Peyer's patch (tissue), 4 donors: ENCODE data around the gene STK38L.

ENCODE experiments used
- POLR2A ChIP-seq, 2 donors: fragments of 450-650 bp; IDR thresholded peaks; one replicate each; pipeline ENCODE4 v1.5.1; 2017; ENCODE audit warnings: antibody characterized with exemption in 2 of 2, mild to moderate bottlenecking in 2 of 2, moderate library complexity in 2 of 2
- TF ChIP-seq, protein P1 (sequence below), 6 experiments: fragments of 450-650 bp in 4 of 6; fragments of 200-600 bp in 2 of 6; sonication (generic) in 1 of 6; IDR thresholded peaks; one replicate each; pipeline ENCODE4 v1.5.1; 2017 to 2019; ENCODE audit warnings: antibody characterized with exemption in 6 of 6, mild to moderate bottlenecking in 3 of 6, moderate library complexity in 1 of 6

DNA sequence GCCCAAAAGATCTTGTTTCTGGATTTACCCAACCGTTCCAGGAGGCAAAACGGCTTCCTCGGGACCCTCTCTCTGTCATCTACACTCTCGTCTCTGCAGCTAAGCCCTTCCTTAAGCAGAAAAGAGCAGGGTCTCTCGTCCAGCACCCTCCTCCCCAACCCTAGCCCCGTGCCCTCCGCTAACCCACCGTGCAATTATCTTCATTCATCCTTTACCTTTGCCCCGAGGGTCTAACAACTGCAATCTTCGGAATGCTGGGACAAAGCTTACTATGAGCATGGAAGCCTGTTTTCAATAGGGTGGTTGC is 88.3 kb downstream of the STK38L start:
- no peak for TF ChIP-seq POLR2A (IDR thresholded peaks at IDR 0.05)
- TF ChIP-seq, protein P1, sequence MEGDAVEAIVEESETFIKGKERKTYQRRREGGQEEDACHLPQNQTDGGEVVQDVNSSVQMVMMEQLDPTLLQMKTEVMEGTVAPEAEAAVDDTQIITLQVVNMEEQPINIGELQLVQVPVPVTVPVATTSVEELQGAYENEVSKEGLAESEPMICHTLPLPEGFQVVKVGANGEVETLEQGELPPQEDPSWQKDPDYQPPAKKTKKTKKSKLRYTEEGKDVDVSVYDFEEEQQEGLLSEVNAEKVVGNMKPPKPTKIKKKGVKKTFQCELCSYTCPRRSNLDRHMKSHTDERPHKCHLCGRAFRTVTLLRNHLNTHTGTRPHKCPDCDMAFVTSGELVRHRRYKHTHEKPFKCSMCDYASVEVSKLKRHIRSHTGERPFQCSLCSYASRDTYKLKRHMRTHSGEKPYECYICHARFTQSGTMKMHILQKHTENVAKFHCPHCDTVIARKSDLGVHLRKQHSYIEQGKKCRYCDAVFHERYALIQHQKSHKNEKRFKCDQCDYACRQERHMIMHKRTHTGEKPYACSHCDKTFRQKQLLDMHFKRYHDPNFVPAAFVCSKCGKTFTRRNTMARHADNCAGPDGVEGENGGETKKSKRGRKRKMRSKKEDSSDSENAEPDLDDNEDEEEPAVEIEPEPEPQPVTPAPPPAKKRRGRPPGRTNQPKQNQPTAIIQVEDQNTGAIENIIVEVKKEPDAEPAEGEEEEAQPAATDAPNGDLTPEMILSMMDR (IDR thresholded peaks at IDR 0.05), result no peak
